Measurements from ENCODE around the gene PARM1.

DNA sequence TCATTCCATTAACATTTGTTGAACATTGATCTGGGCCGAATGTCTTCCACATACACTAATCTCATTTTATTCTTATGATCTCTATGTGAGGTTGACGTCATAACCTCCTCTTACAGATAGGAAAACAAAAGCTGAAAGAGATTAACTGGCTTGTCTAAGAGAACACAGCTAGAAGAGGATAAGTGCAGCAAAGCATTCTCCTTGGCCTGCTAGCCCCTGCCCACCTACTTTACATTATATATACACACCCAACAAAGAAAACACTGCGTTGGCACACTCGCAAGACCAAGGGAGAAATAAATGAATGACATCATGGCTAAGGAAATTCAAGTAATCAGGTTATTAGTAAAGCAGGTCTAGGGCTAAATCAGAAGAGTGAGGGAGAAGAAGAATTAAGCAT is 138.4 kb downstream of the PARM1 start:
- TF ChIP-seq, protein P1, sequence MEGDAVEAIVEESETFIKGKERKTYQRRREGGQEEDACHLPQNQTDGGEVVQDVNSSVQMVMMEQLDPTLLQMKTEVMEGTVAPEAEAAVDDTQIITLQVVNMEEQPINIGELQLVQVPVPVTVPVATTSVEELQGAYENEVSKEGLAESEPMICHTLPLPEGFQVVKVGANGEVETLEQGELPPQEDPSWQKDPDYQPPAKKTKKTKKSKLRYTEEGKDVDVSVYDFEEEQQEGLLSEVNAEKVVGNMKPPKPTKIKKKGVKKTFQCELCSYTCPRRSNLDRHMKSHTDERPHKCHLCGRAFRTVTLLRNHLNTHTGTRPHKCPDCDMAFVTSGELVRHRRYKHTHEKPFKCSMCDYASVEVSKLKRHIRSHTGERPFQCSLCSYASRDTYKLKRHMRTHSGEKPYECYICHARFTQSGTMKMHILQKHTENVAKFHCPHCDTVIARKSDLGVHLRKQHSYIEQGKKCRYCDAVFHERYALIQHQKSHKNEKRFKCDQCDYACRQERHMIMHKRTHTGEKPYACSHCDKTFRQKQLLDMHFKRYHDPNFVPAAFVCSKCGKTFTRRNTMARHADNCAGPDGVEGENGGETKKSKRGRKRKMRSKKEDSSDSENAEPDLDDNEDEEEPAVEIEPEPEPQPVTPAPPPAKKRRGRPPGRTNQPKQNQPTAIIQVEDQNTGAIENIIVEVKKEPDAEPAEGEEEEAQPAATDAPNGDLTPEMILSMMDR (IDR thresholded peaks at IDR 0.05; ENCODE audit: low read length), result no peak
- TF ChIP-seq EZH2 (IDR thresholded peaks at IDR 0.05; ENCODE audit: borderline replicate concordance, low read length), result no peak

All from OCI-LY1 (cell line).